B cell (primary cell): ENCODE measurements around the gene SERPINA9. TPM values are rescaled to one million over a fixed set of nuclear protein-coding genes. Genes with fewer than 3 reads are reported as not detected.

ENCODE experiments used
- ATAC-seq: fragments of 200-7000 bp; cut with Tn5 transposase; one replicate; pipeline ENCODE4 v1.10.0; 2021; ENCODE audit warnings: low read depth, mild to moderate bottlenecking, moderate number of reproducible peaks, moderate library complexity
- CTCF ChIA-PET: fragments of 350-600 bp; sonication (Branson Sonifier 250); formaldehyde crosslinking; loops from one replicate; lab custom pipeline; 2021; ENCODE audit warnings: antibody characterized with exemption, inconsistent platforms; lab: Charles Lee
- POLR2A ChIA-PET: fragments of 350-600 bp; sonication (Branson Sonifier 250); formaldehyde crosslinking; loops from one replicate; lab custom pipeline; 2021; ENCODE audit warnings: antibody characterized with exemption; lab: Charles Lee
- DNase-seq: peaks from one replicate; pipeline ENCODE4 v3.0.0; 2013
- H2AFZ ChIP-seq: 2 replicates; pipeline ENCODE4 v1.6.1; 2012; ENCODE audit warnings: mild to moderate bottlenecking, low read depth, low read length; ENCODE audit not compliant: insufficient read depth, poor library complexity, severe bottlenecking
- H3K27ac ChIP-seq, 2 donors: 1 replicate in 1 of 2; 2 replicates in 1 of 2; pipeline ENCODE4 v1.5.1; 2012 to 2013; ENCODE audit warnings: low read length in 2 of 2, mild to moderate bottlenecking in 2 of 2, moderate library complexity in 1 of 2
- H3K27me3 ChIP-seq, 4 experiments: fragments of 200-600 bp in 1 of 4; sonication (generic) in 1 of 4; replicated peaks in 1 of 4; 1 replicate in 2 of 4; 2 replicates in 2 of 4; pipeline versions ENCODE4 v1.6.1 to v1.7.0; 2013 to 2016; ENCODE audit warnings: low read length in 3 of 4, mild to moderate bottlenecking in 2 of 4, mixed read lengths in 1 of 4, moderate library complexity in 1 of 4; ENCODE audit not compliant: insufficient read depth in 4 of 4, control insufficient read depth in 3 of 4; ENCODE audit errors: control extremely low read depth in 1 of 4
- H3K36me3 ChIP-seq, 2 experiments: replicated peaks in 1 of 2; 1 replicate in 1 of 2; 2 replicates in 1 of 2; pipeline versions ENCODE4 v1.6.1 to v1.7.1; 2013; ENCODE audit warnings: low read length in 1 of 2; ENCODE audit not compliant: insufficient read depth in 2 of 2, control insufficient read depth in 1 of 2; ENCODE audit errors: control extremely low read depth in 1 of 2, extremely low read depth in 1 of 2
- H3K4me1 ChIP-seq, 2 donors: fragments of 200-600 bp in 1 of 2; sonication (generic) in 1 of 2; 1 replicate in 1 of 2; 2 replicates in 1 of 2; pipeline versions ENCODE4 v1.5.1 to v1.6.1; 2013 to 2017; ENCODE audit warnings: low read length in 2 of 2; ENCODE audit not compliant: control insufficient read depth in 2 of 2, insufficient read depth in 2 of 2
- H3K4me2 ChIP-seq: replicated peaks from 2 replicates; pipeline ENCODE3; 2012; ENCODE audit warnings: mild to moderate bottlenecking, low read depth, low read length; ENCODE audit not compliant: poor library complexity, severe bottlenecking
- H3K4me3 ChIP-seq, 5 experiments: fragments of 200-600 bp in 1 of 5; sonication (generic) in 1 of 5; 1 replicate in 3 of 5; 2 replicates in 2 of 5; pipeline versions ENCODE4 v1.5.1 to v1.7.0; 2011 to 2016; ENCODE audit warnings: low read length in 4 of 5, mild to moderate bottlenecking in 4 of 5, low read depth in 2 of 5, control low read depth in 1 of 5, moderate library complexity in 1 of 5; ENCODE audit not compliant: insufficient read depth in 1 of 5; ENCODE audit errors: control extremely low read depth in 1 of 5, extremely low read depth in 1 of 5
- H3K79me2 ChIP-seq: fragments of 200-600 bp; sonication (generic); one replicate; pipeline ENCODE4 v1.6.0; 2016; ENCODE audit warnings: low read length; ENCODE audit not compliant: control insufficient read depth, insufficient read depth
- H3K9ac ChIP-seq: fragments of 200-600 bp; sonication (generic); 2 replicates; pipeline ENCODE4 v1.6.1; 2017; ENCODE audit warnings: mild to moderate bottlenecking, low read length, moderate library complexity
- H3K9me3 ChIP-seq, 3 donors: one replicate each; pipeline versions ENCODE4 v1.6.1 to v1.7.1; 2013; ENCODE audit warnings: low read length in 2 of 3; ENCODE audit not compliant: control insufficient read depth in 2 of 3, insufficient read depth in 1 of 3; ENCODE audit errors: control extremely low read depth in 1 of 3
- H4K20me1 ChIP-seq: 2 replicates; pipeline ENCODE4 v1.6.0; 2012; ENCODE audit warnings: mild to moderate bottlenecking, low read length; ENCODE audit not compliant: insufficient read depth, control insufficient read depth, poor library complexity, severe bottlenecking
- H3K27ac Mint-ChIP-seq: one replicate; pipeline ENCODE4 v1.8.0; 2021; ENCODE audit warnings: mixed read lengths
- H3K27me3 Mint-ChIP-seq: one replicate; pipeline ENCODE4 v1.8.0; 2021; ENCODE audit warnings: mixed read lengths
- H3K4me1 Mint-ChIP-seq: one replicate; pipeline ENCODE4 v1.8.0; 2021; ENCODE audit warnings: mixed read lengths
- H3K4me3 Mint-ChIP-seq: one replicate; pipeline ENCODE4 v1.8.0; 2021; ENCODE audit warnings: mixed read lengths
- H3K9me3 Mint-ChIP-seq: one replicate; pipeline ENCODE4 v1.8.0; 2022; ENCODE audit warnings: mixed read lengths; ENCODE audit not compliant: insufficient read depth
- CTCF ChIP-seq: fragments of 200-600 bp; IDR thresholded peaks from one replicate; pipeline ENCODE4 v1.8.0; 2022; ENCODE audit warnings: antibody characterized with exemption, mild to moderate bottlenecking
- EZH2 ChIP-seq: IDR thresholded peaks from 2 replicates; pipeline ENCODE4 v1.6.1; 2012; ENCODE audit warnings: borderline replicate concordance, low read depth, mild to moderate bottlenecking, moderate library complexity, low read length; ENCODE audit not compliant: insufficient read depth, poor library complexity, severe bottlenecking
- WGBS: methylation state at CpG from one replicate; pipeline ENCODE4 v1.1.5; 2013; ENCODE audit warnings: missing lambda C conversion rate; ENCODE audit not compliant: insufficient coverage; 5-methylcytosine and 5-hydroxymethylcytosine counted together
- intact Hi-C: fragments of 100-400 bp; cut with micrococcal nuclease; formaldehyde crosslinking; loops from one replicate; pipeline ENCODE4 v1.10.0; 2022
- polyA plus RNA-seq: library from polyadenylated mRNA; depleted of rRNA; stranded (reverse); fragments of >200 nt; gene quantifications from 2 replicates; pipeline ENCODE4 v1.2.3, GENCODE V29; 2012
- total RNA-seq, 2 donors: library from RNA; stranded (reverse); fragments of 120-200 nt in 1 of 2; gene quantifications; 1 replicate in 1 of 2; 2 replicates in 1 of 2; pipeline versions ENCODE4 v1.2.3 to v1.2.4, GENCODE V29; 2013 to 2022

The SERPINA9 gene
- total and polyA plus RNA-seq, 2 donors (not counting 1 experiment from before 2014, with no cell fraction given): 0.74 TPM; not detected in 1

GRCh38 chr14:94448071-94448808 is 27.8 kb downstream of the SERPINA9 start:
- no peak for DNase-seq
- Histone ChIP-seq H3K27me3 (no peaks in the 10 kb centered on the region), H2AFZ (no peak overlapping the region), H4K20me1 (no peaks in the 10 kb centered on the region), H3K36me3 (no peaks in the 10 kb centered on the region), H3K4me1 (no peaks in the 10 kb centered on the region), H3K4me2 (no peak overlapping the region), H3K9me3 (peaks cover 0 to 5% (median 0%) of the 10 kb centered on the region in 3 donors), H3K79me2 (no peaks in the 10 kb centered on the region), H3K27ac (no peak overlapping the region), H3K9ac (no peak overlapping the region), H3K4me3 (no peak overlapping the region)
- Mint-ChIP-seq H3K27ac (no peak overlapping the region), H3K27me3 (no peaks in the 10 kb centered on the region), H3K4me1 (peaks cover 3% of the 10 kb centered on the region), H3K9me3 (no peaks in the 10 kb centered on the region), H3K4me3 (no peak overlapping the region)
- ChIA-PET POLR2A (no interaction called here), CTCF (no interaction called here)
- TF ChIP-seq EZH2: no peak
- no peak for TF ChIP-seq CTCF
- no peak for ATAC-seq
- intact Hi-C loops: no loop called here
- 92% methylated on average over 14 of the region's 14 CpGs for WGBS

- Histone ChIP-seq H2AFZ (no peak overlapping the region), H4K20me1 (no peaks in the 10 kb centered on the region), H3K27me3 (no peaks in the 10 kb centered on the region), H3K27ac (no peak overlapping the region), H3K4me2 (no peak overlapping the region), H3K9ac (no peak overlapping the region), H3K9me3 (peaks cover 0 to 5% (median 0%) of the 10 kb centered on the region in 3 donors), H3K79me2 (no peaks in the 10 kb centered on the region), H3K4me1 (no peaks in the 10 kb centered on the region), H3K4me3 (no peak overlapping the region), H3K36me3 (no peaks in the 10 kb centered on the region)
- CTCF ChIA-PET: interaction anchor here (1.1 to 1.4 kb wide), 2 partner anchors 8 to 39 kb away, joined by 3 to 4 read pairs; no protein-coding TSS in a partner anchor
- intact Hi-C loops: no loop called here
- TF ChIP-seq EZH2 (no peak), CTCF (no peak)
- no peak overlapping the region for H3K4me3 Mint-ChIP-seq
- POLR2A ChIA-PET: no interaction called here
- no peak overlapping the region for H3K27ac Mint-ChIP-seq
- no peak for DNase-seq
- 80% methylated on average over 1 of the region's 3 CpGs for WGBS
- H3K9me3 Mint-ChIP-seq: no peaks in the 10 kb centered on the region
- peaks cover 3% of the 10 kb centered on the region for H3K4me1 Mint-ChIP-seq
- H3K27me3 Mint-ChIP-seq: no peaks in the 10 kb centered on the region
- no peak for ATAC-seq
Observed at GRCh38 chr14:94447206-94447605, 28.8 kb downstream of the SERPINA9 start.
